Chondrocyte (in vitro differentiated cells): ENCODE measurements around the gene TFIP11. TPM values are rescaled to one million over a fixed set of nuclear protein-coding genes. Genes with fewer than 3 reads are reported as not detected.

ENCODE experiments used
- DNase-seq: peaks from one replicate; pipeline ENCODE4 v3.0.0; 2021; ENCODE audit warnings: mixed read lengths, low spot score
- H3K27ac Mint-ChIP-seq: one replicate; pipeline ENCODE4 v1.8.0; 2021; ENCODE audit warnings: mild to moderate bottlenecking, moderate library complexity, mixed read lengths; ENCODE audit not compliant: unreplicated experiment
- H3K27me3 Mint-ChIP-seq: 2 replicates; pipeline ENCODE4 v1.8.0; 2021; ENCODE audit warnings: low read depth, mixed read lengths
- H3K36me3 Mint-ChIP-seq: 2 replicates; pipeline ENCODE4 v1.8.0; 2021; ENCODE audit warnings: low read depth, mixed read lengths
- H3K4me1 Mint-ChIP-seq: 2 replicates; pipeline ENCODE4 v1.8.0; 2021; ENCODE audit warnings: low read depth, mild to moderate bottlenecking, mixed read lengths
- H3K4me3 Mint-ChIP-seq: one replicate; pipeline ENCODE4 v1.8.0; 2021; ENCODE audit warnings: mild to moderate bottlenecking, moderate library complexity, mixed read lengths; ENCODE audit not compliant: unreplicated experiment
- H3K9me3 Mint-ChIP-seq: 2 replicates; pipeline ENCODE4 v1.8.0; 2021; ENCODE audit warnings: low read depth, mixed read lengths
- CTCF ChIP-seq: fragments of 200-600 bp; sonication (generic); IDR thresholded peaks from 2 replicates; pipeline ENCODE4 v1.5.0; 2021; ENCODE audit warnings: antibody characterized with exemption, mild to moderate bottlenecking, moderate library complexity
- total RNA-seq: library from RNA; stranded (reverse); gene quantifications from 3 replicates; pipeline ENCODE4 v1.2.1, GENCODE V29; 2021

Gene TFIP11
- total RNA-seq, 1 donor from 2014 or later: 30.6 TPM

DNA sequence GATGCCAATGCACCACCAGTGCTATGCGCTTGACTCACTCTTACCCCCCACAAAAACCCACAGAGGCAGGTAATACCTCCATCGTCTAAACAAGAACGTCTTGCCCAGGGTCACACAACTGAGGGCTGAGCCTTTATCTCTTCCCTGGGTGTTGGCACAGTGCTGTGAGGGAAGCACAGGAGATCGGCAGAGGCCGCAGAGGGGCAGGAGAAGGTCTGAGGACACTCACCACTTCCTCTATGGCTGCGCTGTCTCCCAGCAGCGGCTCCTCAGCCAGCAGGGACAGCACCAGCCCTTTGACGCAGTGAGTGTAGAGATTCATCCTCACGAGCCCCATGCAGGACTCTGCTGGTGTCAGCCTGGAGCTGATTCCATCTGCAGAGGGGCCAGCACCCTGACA, 48.6 kb downstream of the TFIP11 start:
- Mint-ChIP-seq H3K4me3 (no peak overlapping the region), H3K36me3 (peaks cover 36% of the 10 kb centered on the region), H3K27me3 (no peaks in the 10 kb centered on the region), H3K9me3 (no peaks in the 10 kb centered on the region), H3K27ac (no peak overlapping the region), H3K4me1 (peaks cover 21% of the 10 kb centered on the region)
- TF ChIP-seq CTCF: no peak
- no peak for DNase-seq

DNA sequence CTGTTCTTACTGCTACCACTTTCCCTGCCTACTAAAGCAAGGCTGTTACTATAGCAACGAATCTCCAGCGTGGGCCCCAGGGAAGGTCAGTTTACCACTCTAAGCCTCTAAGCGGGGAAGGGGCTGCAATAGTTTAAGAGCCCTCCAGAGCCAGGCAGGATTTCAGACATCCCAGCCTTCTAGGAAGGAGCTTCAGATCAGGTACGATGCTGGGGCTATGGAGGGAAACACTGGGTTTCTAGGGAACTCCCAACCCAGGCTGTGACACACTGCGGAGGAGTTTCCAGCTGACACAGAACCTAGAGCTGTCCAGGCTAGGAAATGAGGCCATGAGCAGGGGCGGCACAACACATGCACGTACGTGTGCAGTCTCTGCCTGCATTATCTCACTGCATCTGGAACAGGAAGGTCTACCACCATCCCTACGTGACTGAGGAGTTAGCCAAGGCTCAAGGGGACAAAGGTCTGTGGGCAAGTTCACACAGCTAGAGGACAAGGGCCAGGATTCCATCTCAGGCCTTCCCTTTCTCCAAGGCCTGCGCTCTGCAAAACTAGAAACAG, 49.1 kb downstream of the TFIP11 start:
- H3K36me3 Mint-ChIP-seq: peaks cover 34% of the 10 kb centered on the region
- no peak for DNase-seq
- no peaks in the 10 kb centered on the region for H3K9me3 Mint-ChIP-seq
- peaks cover 21% of the 10 kb centered on the region for H3K4me1 Mint-ChIP-seq
- H3K27ac Mint-ChIP-seq: no peak overlapping the region
- H3K4me3 Mint-ChIP-seq: no peak overlapping the region
- no peaks in the 10 kb centered on the region for H3K27me3 Mint-ChIP-seq
- TF ChIP-seq CTCF: no peak

DNA sequence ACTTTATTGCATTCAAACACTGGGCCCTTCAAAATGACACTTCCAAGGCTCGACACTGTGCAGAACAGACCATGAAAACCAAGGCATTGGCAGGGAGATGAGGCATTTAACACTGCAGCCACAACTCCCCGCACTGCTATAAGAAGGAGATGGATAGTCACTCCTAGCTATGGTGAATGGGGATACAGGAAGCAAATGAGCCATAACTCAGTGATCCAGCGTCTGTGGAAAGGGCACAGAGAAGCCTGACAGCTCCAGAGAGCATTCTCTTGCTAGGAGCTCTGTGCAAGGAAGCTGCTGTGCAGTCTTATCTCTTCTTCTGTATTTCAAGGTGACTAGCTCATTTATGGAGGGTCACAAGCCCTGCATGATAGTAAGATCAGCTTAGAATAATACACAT, 49.6 kb downstream of the TFIP11 start:
- DNase-seq: no peak
- H3K9me3 Mint-ChIP-seq: no peaks in the 10 kb centered on the region
- peaks cover 21% of the 10 kb centered on the region for H3K4me1 Mint-ChIP-seq
- H3K27me3 Mint-ChIP-seq: no peaks in the 10 kb centered on the region
- no peak for TF ChIP-seq CTCF
- H3K36me3 Mint-ChIP-seq: peaks cover 32% of the 10 kb centered on the region
- H3K4me3 Mint-ChIP-seq: no peak overlapping the region
- H3K27ac Mint-ChIP-seq: no peak overlapping the region

DNA sequence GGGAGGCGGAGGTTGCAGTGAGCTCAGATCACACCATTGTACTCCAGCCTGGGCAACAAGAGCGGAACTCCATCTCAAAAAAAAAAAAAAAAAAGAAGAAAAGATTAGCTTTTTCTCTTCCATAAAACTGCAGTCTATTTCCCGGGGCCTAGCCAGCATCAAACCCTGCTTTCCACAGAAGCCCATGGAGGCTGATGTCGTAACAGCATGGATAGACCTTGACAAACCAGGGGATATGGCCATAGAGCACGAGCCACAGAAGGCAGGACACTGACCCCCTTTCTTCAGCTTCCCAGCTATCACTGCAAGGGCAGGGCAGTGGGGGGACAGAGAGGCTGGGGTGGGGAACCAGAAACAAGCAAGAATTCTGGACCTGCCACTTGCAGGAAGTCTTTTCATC, 50.2 kb downstream of the TFIP11 start:
- peaks cover 21% of the 10 kb centered on the region for H3K4me1 Mint-ChIP-seq
- H3K36me3 Mint-ChIP-seq: peaks cover 36% of the 10 kb centered on the region
- no peak overlapping the region for H3K27ac Mint-ChIP-seq
- no peak overlapping the region for H3K4me3 Mint-ChIP-seq
- no peak for TF ChIP-seq CTCF
- no peaks in the 10 kb centered on the region for H3K27me3 Mint-ChIP-seq
- DNase-seq: no peak
- H3K9me3 Mint-ChIP-seq: no peaks in the 10 kb centered on the region

DNA sequence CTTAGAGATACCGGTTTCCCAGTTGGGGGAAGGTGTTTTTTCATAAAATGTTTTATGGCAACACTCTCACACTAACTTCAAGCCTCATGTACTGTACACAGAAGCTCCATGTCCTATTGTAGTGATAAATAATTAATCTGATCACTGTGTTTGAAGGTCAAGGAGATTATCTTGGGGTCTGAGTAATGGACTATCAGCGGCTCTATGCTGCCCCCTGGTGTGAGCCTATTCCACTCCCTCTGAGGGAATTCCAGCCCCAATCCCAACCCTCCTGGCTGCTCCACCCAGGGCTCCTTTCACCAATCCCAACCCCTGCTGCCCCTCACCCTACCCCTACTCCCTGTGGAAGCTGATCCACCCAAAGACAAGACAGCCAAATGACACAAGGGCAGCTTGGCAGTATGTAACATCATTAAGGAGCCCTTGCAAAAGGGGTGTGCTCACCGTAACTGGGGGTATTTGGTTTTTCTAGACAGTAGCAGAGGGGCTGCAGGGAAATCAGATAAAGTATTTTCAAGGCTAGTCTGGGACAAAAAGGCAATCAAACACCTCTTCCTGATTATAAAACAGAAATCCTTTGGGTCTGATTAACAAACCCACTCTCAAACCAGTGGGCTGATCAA, 51.0 kb downstream of the TFIP11 start:
- Mint-ChIP-seq H3K27me3 (no peaks in the 10 kb centered on the region), H3K4me3 (no peak overlapping the region), H3K27ac (no peak overlapping the region), H3K4me1 (peaks cover 21% of the 10 kb centered on the region), H3K9me3 (no peaks in the 10 kb centered on the region), H3K36me3 (peaks cover 30% of the 10 kb centered on the region)
- TF ChIP-seq CTCF: peak; percentile 92
- no peak for DNase-seq
